ENCODE data around the gene SAMD13.

GRCh38 chr1:84353695-84354094, 52.2 kb downstream of the SAMD13 start:
- no peak for TF ChIP-seq NFRKB (IDR thresholded peaks at IDR 0.05)
- no peak for TF ChIP-seq LEF1 (IDR thresholded peaks at IDR 0.05; ENCODE audit: borderline replicate concordance)
- no peak for TF ChIP-seq CTBP1 (IDR thresholded peaks at IDR 0.05; ENCODE audit: borderline replicate concordance)
- TF ChIP-seq SP1 (IDR thresholded peaks at IDR 0.05): no peak
- no peak for TF ChIP-seq TARDBP (IDR thresholded peaks at IDR 0.05)
- TF ChIP-seq FOXM1 (IDR thresholded peaks at IDR 0.05; ENCODE audit: borderline replicate concordance): no peak
- no peak for TF ChIP-seq HDGF (IDR thresholded peaks at IDR 0.05; ENCODE audit: borderline replicate concordance)
- TF ChIP-seq ARNT (IDR thresholded peaks at IDR 0.05): no peak
- no peak for TF ChIP-seq ZNF384 (IDR thresholded peaks at IDR 0.05)
- TF ChIP-seq BHLHE40 (IDR thresholded peaks at IDR 0.05; ENCODE audit: borderline replicate concordance): no peak
